Common myeloid progenitor, CD34-positive (primary cell): ENCODE results near the gene PRKCA.
A peak's percentile ranks its signal among the peaks of the same experiment; 100 is the strongest.

Experiments used
- CTCF ChIA-PET: fragments of 350-600 bp; sonication (Branson Sonifier 250); formaldehyde crosslinking; loops from one replicate; lab custom pipeline; 2021; ENCODE audit warnings: antibody characterized with exemption; lab: Charles Lee
- POLR2A ChIA-PET: fragments of 350-600 bp; sonication (Branson Sonifier 250); formaldehyde crosslinking; loops from one replicate; lab custom pipeline; 2021; ENCODE audit warnings: antibody characterized with exemption; lab: Charles Lee
- DNase-seq, 3 donors: peaks; one replicate each; pipeline versions ENCODE4 v3.0.0 to v3.0.0-alpha.2; 2013
- H3K27ac ChIP-seq, 2 experiments: 1 replicate in 1 of 2; 2 replicates in 1 of 2; pipeline ENCODE4 v1.7.0; 2013; ENCODE audit warnings: inconsistent platforms in 2 of 2, low read length in 2 of 2, mild to moderate bottlenecking in 2 of 2, low read depth in 1 of 2, moderate library complexity in 1 of 2; ENCODE audit not compliant: severe bottlenecking in 2 of 2, insufficient read depth in 1 of 2, poor library complexity in 1 of 2
- H3K27me3 ChIP-seq, 5 experiments: replicated peaks in 2 of 5; 1 replicate in 3 of 5; 2 replicates in 2 of 5; pipeline versions ENCODE4 v1.6.1 to v1.7.0; 2013; ENCODE audit warnings: low read length in 4 of 5, mild to moderate bottlenecking in 2 of 5, moderate library complexity in 2 of 5, inconsistent platforms in 1 of 5; ENCODE audit not compliant: insufficient read depth in 5 of 5, control insufficient read depth in 4 of 5
- H3K36me3 ChIP-seq, 4 experiments: 1 replicate in 2 of 4; 2 replicates in 2 of 4; pipeline versions ENCODE4 v1.6.1 to v1.7.0; 2013; ENCODE audit warnings: low read length in 3 of 4, control low read depth in 1 of 4, mild to moderate bottlenecking in 1 of 4; ENCODE audit not compliant: control insufficient read depth in 4 of 4, insufficient read depth in 4 of 4
- H3K4me1 ChIP-seq, 4 experiments: 1 replicate in 3 of 4; 2 replicates in 1 of 4; pipeline versions ENCODE4 v1.6.1 to v1.7.1; 2013; ENCODE audit warnings: low read length in 3 of 4, mild to moderate bottlenecking in 3 of 4, control low read depth in 1 of 4, inconsistent platforms in 1 of 4, moderate library complexity in 1 of 4; ENCODE audit not compliant: control insufficient read depth in 4 of 4, insufficient read depth in 4 of 4; ENCODE audit errors: control extremely low read depth in 1 of 4
- H3K4me3 ChIP-seq, 7 experiments: 1 replicate in 4 of 7; 2 replicates in 3 of 7; pipeline versions ENCODE4 v1.5.1 to v1.7.0; 2013; ENCODE audit warnings: mild to moderate bottlenecking in 7 of 7, low read length in 6 of 7, moderate library complexity in 6 of 7, inconsistent platforms in 2 of 7, low read depth in 2 of 7, control low read depth in 1 of 7; ENCODE audit not compliant: insufficient read depth in 4 of 7, control insufficient read depth in 1 of 7; ENCODE audit errors: extremely low read depth in 1 of 7
- H3K9me3 ChIP-seq, 5 experiments: 1 replicate in 4 of 5; 2 replicates in 1 of 5; pipeline versions ENCODE4 v1.6.1 to v1.7.1; 2013; ENCODE audit warnings: low read length in 4 of 5, mild to moderate bottlenecking in 2 of 5, inconsistent platforms in 1 of 5, low read depth in 1 of 5, moderate library complexity in 1 of 5; ENCODE audit not compliant: control insufficient read depth in 4 of 5, insufficient read depth in 2 of 5; ENCODE audit errors: control extremely low read depth in 1 of 5
- whole genome bisulfite sequencing: methylation state at CpG from one replicate; pipeline ENCODE4 v1.1.5; 2013; ENCODE audit not compliant: insufficient coverage; 5-methylcytosine and 5-hydroxymethylcytosine counted together

The PRKCA gene

DNA sequence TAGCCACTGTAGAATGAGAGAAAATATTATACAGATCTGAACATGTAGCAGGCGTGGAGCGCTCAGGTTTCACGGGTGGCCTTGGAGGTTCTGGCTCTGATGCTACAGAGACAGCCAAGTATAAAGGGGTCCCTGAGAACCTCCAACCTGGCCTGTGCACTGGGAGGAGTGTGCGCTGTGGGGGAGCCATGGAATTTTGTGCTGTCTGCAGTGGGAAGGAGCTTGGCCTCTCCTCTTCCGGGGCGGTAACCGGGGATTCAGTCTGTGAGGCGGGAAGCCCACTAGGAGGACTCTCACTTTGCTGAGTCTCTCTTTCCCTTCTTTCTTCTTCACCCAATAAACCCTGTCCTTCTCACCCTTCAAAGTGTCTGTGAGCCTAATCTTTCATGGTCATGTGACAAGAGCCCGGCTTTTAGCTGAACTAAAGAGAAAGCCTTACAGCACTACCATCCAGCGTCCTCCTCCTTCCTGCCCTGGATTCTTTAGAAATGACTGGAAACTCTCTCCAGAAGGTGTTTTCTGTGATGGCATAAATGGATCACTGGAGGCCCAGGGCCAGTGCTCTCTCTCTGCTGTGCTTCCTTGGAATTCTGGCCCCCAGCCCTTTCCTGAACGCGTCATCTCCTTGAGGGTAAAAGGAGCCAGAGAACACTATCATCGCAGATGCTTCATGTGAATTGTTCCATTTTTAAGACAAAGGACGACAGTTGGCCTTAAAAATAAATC, 300.4 kb downstream of the PRKCA start:
- Histone ChIP-seq H3K27ac (no peak overlapping the region), H3K9me3 (no peaks in the 10 kb centered on the region), H3K4me1 (no peaks in the 10 kb centered on the region), H3K36me3 (no peaks in the 10 kb centered on the region), H3K27me3 (no peaks in the 10 kb centered on the region), H3K4me3 (no peak overlapping the region)
- POLR2A ChIA-PET: no interaction called here
- no peak for DNase-seq
- WGBS: 99% methylated on average over 12 of the region's 14 CpGs
- CTCF ChIA-PET: no interaction called here

DNA sequence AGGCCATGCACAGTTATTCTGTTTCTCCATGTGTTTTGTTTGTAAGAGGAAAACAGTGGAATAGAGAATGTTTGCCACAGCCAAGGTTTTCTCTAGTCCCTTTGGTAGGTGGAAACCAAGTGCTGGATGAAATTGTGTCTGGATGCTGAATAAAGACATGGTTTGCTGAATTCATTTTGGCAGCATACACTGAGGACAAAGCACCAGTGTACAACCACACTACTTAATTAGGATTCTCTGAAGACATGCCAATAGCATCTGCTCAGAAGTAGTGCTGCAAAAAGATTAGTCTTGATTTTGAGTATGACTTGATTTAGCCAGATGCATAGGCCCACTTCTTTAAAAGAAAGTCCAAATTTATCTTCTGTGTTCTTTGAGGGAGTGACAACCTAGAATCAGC, 302.0 kb downstream of the PRKCA start:
- Histone ChIP-seq H3K9me3 (no peaks in the 10 kb centered on the region), H3K36me3 (no peaks in the 10 kb centered on the region), H3K27ac (no peak overlapping the region), H3K27me3 (no peaks in the 10 kb centered on the region), H3K4me1 (no peaks in the 10 kb centered on the region), H3K4me3 (no peak overlapping the region)
- POLR2A ChIA-PET: no interaction called here
- DNase-seq: no peak
- CTCF ChIA-PET: no interaction called here

DNA sequence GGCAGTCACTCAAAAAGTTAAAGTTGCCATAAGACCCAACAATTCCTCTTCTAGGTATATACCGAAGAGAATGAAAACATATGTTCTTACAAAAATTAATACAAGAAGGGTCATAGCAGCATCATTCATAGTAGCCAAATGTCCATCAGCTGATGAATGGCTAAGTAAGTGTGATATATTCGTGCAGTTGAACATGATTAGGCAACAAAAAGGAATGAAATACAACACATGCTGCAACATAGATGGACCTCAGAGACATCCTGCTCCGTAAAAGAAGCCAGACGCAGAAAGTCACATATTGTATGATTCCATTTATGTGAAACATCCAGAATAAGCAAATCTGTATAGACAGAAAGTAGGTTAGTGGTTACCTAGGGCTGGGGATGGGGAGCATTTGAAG, 303.1 kb downstream of the PRKCA start:
- Histone ChIP-seq H3K9me3 (peaks cover 0 to 9% (median 2%) of the 10 kb centered on the region in 5 experiments), H3K4me1 (no peaks in the 10 kb centered on the region), H3K27me3 (no peaks in the 10 kb centered on the region), H3K4me3 (no peak overlapping the region), H3K27ac (no peak overlapping the region), H3K36me3 (no peaks in the 10 kb centered on the region)
- WGBS: no CpG with 5 or more reads among the region's 4 CpGs
- CTCF ChIA-PET: no interaction called here
- POLR2A ChIA-PET: no interaction called here
- no peak for DNase-seq

DNA sequence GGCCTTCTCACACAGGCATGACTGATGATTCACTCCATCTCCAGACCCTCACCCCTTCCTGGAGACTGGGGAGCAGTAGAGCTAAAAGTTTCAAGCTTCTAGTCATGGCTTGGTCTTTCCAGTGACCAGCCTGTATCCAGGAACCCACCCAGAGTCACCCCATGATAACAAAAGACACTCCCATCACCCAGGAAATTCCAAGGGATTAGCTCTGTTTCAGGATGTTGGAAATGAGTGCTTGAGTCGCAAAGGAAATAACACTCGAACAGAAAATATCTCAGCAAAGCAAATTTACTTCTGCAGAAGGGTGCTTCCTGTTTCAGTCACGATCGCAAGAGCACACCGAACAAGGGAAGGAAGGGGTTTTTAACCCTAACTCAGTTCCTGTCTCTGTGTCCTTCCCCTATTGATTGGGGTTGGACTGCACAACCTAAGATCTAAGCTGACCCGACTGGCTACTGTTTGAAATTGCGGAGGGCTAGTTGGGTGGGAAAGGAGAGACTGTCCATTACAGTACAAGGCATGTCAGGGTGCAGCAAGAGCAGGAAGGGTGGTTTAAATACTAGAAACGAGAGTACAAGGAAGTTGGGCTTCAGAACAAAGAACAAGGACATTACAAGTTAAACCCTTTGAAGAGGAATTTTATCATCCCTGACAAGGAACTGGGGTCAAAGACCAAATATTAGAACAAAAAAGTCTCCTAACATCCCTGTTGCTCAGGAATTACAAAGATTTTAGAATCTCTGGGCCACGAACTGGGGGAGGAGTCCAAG, 308.1 kb downstream of the PRKCA start:
- Histone ChIP-seq H3K27ac (no peak overlapping the region), H3K36me3 (no peaks in the 10 kb centered on the region), H3K4me1 (peaks cover 0 to 6% (median 0%) of the 10 kb centered on the region in 4 experiments), H3K27me3 (no peaks in the 10 kb centered on the region), H3K4me3 (no peak overlapping the region), H3K9me3 (peaks cover 0 to 20% (median 4%) of the 10 kb centered on the region in 5 experiments)
- ChIA-PET POLR2A (interaction anchor here (0.6 kb wide), 1 partner anchor 984 kb away, joined by 3 read pairs; no protein-coding TSS in a partner anchor), CTCF (no interaction called here)
- no peak for DNase-seq
- 61% methylated on average over 6 of the region's 9 CpGs for WGBS

DNA sequence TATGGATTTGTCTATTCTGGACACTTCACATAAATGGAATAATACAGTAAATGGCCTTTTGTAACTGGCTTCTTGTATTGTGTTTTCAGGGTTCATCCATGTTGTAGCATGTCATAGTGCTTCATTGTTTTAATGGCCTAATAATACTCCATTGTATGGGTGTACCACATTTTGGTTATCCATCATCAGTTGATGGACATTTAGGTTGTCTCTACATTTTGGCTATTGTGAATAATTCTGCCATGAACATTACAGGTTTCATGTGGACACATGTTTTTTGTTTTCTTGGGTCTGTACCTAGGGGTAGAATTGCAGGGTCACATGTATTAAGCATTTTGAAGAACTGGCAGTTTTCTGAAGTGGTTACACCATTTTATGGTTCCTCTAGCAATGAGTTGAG, 309.0 kb downstream of the PRKCA start:
- Histone ChIP-seq H3K9me3 (peaks cover 0 to 20% (median 4%) of the 10 kb centered on the region in 5 experiments), H3K4me1 (peaks cover 0 to 8% (median 0%) of the 10 kb centered on the region in 4 experiments), H3K27me3 (no peaks in the 10 kb centered on the region), H3K27ac (no peak overlapping the region), H3K4me3 (no peak overlapping the region), H3K36me3 (no peaks in the 10 kb centered on the region)
- POLR2A ChIA-PET: no interaction called here
- DNase-seq: no peak
- CTCF ChIA-PET: no interaction called here

DNA sequence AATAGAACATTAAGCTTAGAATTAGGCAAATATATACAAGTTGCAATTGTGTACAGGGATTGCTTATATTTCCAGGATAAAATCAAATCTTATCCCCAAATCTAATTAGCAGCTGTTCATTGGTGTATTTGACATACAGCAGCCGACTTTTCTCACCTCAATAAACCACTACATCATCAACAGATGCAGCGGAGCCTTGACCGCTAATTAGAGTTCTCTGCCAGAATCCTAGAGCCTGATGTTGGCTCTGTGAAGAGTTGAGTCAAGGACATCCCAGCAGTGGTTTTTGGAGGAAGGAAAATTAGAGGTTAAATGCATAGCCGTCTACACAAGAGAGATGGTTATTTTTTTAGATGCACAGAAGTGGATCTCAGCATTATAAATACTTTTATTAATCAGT, 310.6 kb downstream of the PRKCA start:
- no peak for DNase-seq
- Histone ChIP-seq H3K9me3 (peaks cover 0 to 20% (median 4%) of the 10 kb centered on the region in 5 experiments), H3K4me1 (peaks cover 0 to 12% (median 0%) of the 10 kb centered on the region in 4 experiments), H3K27ac (no peak overlapping the region), H3K27me3 (no peaks in the 10 kb centered on the region), H3K4me3 (no peak overlapping the region), H3K36me3 (no peaks in the 10 kb centered on the region)
- POLR2A ChIA-PET: no interaction called here
- WGBS: no CpG with 5 or more reads among the region's 4 CpGs
- CTCF ChIA-PET: no interaction called here

DNA sequence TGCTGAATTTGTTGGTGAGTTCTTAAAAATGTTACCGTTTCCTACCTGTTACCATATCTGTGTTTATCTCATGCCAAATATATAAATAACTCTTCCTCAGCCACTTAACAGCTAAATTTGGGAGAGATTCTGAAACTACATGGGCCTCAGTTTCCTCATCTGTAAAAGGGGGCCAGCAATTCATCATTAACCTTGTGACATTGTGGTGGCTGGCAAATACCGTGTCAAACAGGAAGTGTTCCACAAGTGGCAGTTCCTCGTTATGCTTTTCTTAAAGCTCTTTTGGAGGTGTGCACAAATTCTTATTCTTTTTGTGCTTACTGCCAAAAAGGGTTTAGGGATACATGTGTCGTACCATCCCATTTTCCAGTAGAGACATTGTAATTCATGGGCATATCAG, 312.1 kb downstream of the PRKCA start:
- Histone ChIP-seq H3K36me3 (no peaks in the 10 kb centered on the region), H3K4me1 (peaks cover 0 to 12% (median 0%) of the 10 kb centered on the region in 4 experiments), H3K27ac (no peak overlapping the region), H3K27me3 (no peaks in the 10 kb centered on the region), H3K4me3 (no peak overlapping the region), H3K9me3 (peaks cover 0 to 20% (median 4%) of the 10 kb centered on the region in 5 experiments)
- peak in 2 of 3 donors; percentile 18 to 38 for DNase-seq
- WGBS: 11% methylated on average over 2 of the region's 4 CpGs
- CTCF ChIA-PET: no interaction called here
- POLR2A ChIA-PET: no interaction called here
